Measurements from ENCODE around the gene FIP1L1.

Gene FIP1L1

DNA sequence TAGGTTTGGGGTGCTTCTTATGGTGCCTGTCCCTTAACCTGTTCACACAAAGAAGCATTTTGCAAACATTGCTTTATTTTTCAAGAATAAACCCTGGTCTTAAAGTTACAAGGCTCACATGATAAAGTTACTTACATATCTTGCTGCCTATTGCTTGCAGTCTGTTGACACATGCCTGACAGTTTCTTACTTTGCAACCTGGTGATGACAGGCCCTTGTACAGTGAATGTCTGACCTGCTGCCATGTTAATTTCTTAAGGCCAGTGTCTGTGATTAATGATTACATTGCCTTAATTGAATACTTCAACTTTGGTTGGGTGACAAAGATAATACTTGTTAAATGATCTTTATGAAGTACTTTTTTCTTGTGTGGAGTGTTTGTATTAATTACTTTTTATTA lies 49.9 kb downstream of the FIP1L1 start:
- no peak overlapping the region for H3K27ac ChIP-seq
- H3K9me3 ChIP-seq, result no peaks in the 10 kb centered on the region
- TF ChIP-seq, protein P1, sequence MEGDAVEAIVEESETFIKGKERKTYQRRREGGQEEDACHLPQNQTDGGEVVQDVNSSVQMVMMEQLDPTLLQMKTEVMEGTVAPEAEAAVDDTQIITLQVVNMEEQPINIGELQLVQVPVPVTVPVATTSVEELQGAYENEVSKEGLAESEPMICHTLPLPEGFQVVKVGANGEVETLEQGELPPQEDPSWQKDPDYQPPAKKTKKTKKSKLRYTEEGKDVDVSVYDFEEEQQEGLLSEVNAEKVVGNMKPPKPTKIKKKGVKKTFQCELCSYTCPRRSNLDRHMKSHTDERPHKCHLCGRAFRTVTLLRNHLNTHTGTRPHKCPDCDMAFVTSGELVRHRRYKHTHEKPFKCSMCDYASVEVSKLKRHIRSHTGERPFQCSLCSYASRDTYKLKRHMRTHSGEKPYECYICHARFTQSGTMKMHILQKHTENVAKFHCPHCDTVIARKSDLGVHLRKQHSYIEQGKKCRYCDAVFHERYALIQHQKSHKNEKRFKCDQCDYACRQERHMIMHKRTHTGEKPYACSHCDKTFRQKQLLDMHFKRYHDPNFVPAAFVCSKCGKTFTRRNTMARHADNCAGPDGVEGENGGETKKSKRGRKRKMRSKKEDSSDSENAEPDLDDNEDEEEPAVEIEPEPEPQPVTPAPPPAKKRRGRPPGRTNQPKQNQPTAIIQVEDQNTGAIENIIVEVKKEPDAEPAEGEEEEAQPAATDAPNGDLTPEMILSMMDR (IDR thresholded peaks at IDR 0.05), result no peak
- no peak for DNase-seq
- no peak overlapping the region for H3K4me3 ChIP-seq
- no peaks in the 10 kb centered on the region for H3K4me1 ChIP-seq
- intact Hi-C loops (cut with DNase I; ENCODE audit: low total_unique reads), result no loop called here
- H3K36me3 ChIP-seq, result peaks cover 14 to 50% (median 46%) of the 10 kb centered on the region in 3 donors
- H3K27me3 ChIP-seq, result no peaks in the 10 kb centered on the region

DNA sequence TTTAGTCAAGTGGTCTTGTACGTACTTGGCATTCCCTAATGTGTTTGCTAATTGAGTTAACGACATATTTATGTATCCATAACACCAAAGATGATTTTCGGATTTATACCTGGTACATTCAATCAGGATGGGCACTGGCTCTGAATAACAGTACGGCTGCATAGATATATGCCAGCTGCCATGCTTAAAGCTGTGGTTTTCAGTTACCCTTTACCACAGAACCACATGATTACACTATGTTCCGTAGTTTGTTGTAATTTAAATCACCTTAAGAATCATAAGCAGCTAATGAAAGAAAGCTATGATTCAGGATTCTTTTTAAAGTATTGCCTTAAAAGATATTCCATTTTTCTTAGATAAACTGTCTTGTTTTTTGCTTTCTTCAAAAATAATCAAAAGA lies 53.6 kb downstream of the FIP1L1 start:
- TF ChIP-seq, protein P1 (IDR thresholded peaks at IDR 0.05), result no peak
- intact Hi-C loops (cut with DNase I; ENCODE audit: low total_unique reads), result no loop called here
- no peak for DNase-seq
- Histone ChIP-seq H3K27ac (no peak overlapping the region), H3K4me1 (no peaks in the 10 kb centered on the region), H3K9me3 (no peaks in the 10 kb centered on the region), H3K27me3 (no peaks in the 10 kb centered on the region), H3K36me3 (peaks cover 14 to 62% (median 61%) of the 10 kb centered on the region in 3 donors), H3K4me3 (no peak overlapping the region)

DNA sequence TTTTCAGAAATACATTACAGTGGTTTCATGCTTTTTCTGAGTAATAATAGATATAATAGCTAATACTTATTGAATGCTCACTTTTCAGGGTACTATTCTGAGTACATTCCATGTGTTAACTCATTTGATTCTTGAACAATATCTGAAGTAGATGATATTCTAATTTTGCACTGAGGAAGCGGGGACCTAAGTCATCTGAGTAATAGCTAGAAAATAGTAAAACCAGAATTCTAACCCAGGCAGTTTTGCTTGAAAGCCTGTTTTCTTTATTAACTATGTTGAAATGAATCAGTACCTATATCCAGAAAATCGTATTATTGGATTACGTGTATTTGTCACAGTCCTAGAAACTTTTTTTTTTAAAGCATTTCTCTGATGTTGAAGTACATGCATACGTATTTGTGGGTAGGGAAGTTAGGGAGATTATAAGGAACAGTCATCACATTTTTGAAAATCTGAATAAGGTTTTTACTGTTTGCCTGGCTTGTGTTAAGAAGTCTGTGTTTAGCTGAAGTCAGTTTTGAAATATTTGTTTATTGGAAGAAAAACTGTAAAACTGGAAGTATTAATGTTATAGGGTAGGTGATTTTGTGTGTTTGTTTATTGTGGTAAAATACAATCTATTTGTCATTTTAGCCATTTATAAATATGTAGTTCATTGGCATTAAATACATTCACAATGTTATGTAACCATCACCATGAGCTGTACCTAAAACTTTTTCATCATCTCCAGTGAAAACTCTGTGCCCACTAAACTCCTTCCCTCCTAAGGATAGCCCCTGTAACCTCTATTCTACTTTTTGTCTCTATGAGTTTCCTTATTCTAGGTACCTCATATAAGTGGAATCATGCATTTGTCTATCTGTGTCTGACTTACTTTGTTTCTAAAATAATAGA lies 55.3 kb downstream of the FIP1L1 start:
- peaks cover 14 to 61% (median 51%) of the 10 kb centered on the region in 3 donors for H3K36me3 ChIP-seq
- H3K4me1 ChIP-seq, result no peaks in the 10 kb centered on the region
- DNase-seq, result no peak
- no peak overlapping the region for H3K4me3 ChIP-seq
- no peaks in the 10 kb centered on the region for H3K9me3 ChIP-seq
- no peak overlapping the region for H3K27ac ChIP-seq
- TF ChIP-seq, protein P1 (IDR thresholded peaks at IDR 0.05), result no peak
- intact Hi-C loops (cut with DNase I; ENCODE audit: low total_unique reads), result no loop called here
- H3K27me3 ChIP-seq, result no peaks in the 10 kb centered on the region

DNA sequence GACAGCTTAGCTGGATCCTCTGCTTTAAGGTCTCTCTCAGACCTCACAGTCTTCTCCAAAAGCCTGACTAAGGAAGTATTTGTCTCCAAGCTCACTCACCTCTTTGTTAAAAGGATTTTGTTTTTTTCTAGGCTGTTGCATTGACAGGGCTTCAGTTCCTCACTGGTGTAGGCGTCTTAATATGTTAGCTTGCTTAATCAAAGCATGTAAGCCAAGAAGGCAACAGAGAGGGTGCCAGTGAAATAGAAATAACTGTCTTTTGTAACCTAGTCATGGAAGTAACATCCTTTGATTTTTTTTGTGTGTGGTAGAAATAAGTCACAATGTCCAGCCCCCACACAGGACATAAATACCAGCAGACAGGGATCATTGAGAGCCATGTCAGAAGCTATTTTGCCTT lies 58.8 kb downstream of the FIP1L1 start:
- intact Hi-C loops (cut with DNase I; ENCODE audit: low total_unique reads), result no loop called here
- H3K27ac ChIP-seq, result no peak overlapping the region
- TF ChIP-seq, protein P1 (IDR thresholded peaks at IDR 0.05), result no peak
- no peaks in the 10 kb centered on the region for H3K4me1 ChIP-seq
- no peak for DNase-seq
- peaks cover 0 to 31% (median 18%) of the 10 kb centered on the region in 3 donors for H3K36me3 ChIP-seq
- no peaks in the 10 kb centered on the region for H3K27me3 ChIP-seq
- no peak overlapping the region for H3K4me3 ChIP-seq
- H3K9me3 ChIP-seq, result no peaks in the 10 kb centered on the region

DNA sequence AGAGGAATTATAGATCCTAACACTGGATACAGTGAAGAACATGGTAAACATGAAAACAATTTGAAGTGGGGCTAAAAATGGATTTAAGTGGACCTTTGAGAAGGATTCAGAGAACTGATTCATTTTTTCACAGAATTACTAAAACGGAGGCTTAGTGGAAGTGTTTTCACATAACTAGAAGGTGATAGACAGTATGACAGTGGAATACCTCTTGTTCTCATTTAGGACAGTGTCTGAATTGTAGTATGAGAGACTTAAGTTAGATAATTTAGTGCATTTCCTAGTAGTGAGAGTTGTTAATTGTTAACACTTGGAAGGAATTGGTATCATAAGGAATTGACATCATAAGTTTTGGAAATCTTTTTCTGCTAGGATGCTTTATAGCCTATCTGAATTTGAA lies 64.1 kb downstream of the FIP1L1 start:
- H3K4me3 ChIP-seq, result no peak overlapping the region
- no peaks in the 10 kb centered on the region for H3K27me3 ChIP-seq
- no peak overlapping the region for H3K27ac ChIP-seq
- H3K36me3 ChIP-seq, result peaks cover 22 to 43% (median 42%) of the 10 kb centered on the region in 3 donors
- H3K9me3 ChIP-seq, result no peaks in the 10 kb centered on the region
- intact Hi-C loops (cut with DNase I; ENCODE audit: low total_unique reads), result no loop called here
- no peaks in the 10 kb centered on the region for H3K4me1 ChIP-seq
- no peak for DNase-seq
- TF ChIP-seq, protein P1 (IDR thresholded peaks at IDR 0.05), result no peak

All from tibial artery (tissue), 4 donors.